Amygdala (tissue), 56 donors: Measurements from ENCODE around the gene EDNRA.

Source experiments
- DNase-seq, 56 donors: peaks; one replicate each; lab custom pipeline; 2025; lab: John Stamatoyannopoulos, UW

Gene EDNRA

GRCh38 chr4:147496500-147496899 lies 15.6 kb downstream of the EDNRA start:
- DNase-seq: no peak

GRCh38 chr4:147498031-147498660 lies 17.2 kb downstream of the EDNRA start:
- DNase-seq: no peak

GRCh38 chr4:147508346-147508745 lies 27.4 kb downstream of the EDNRA start:
- DNase-seq: no peak

- DNase-seq: no peak
Measured at GRCh38 chr4:147509386-147509785, 28.5 kb downstream of the EDNRA start.

- no peak for DNase-seq
Measured at GRCh38 chr4:147510962-147511668, 30.2 kb downstream of the EDNRA start.

GRCh38 chr4:147513091-147513490 lies 32.2 kb downstream of the EDNRA start:
- no peak for DNase-seq

GRCh38 chr4:147513952-147514351 lies 33.1 kb downstream of the EDNRA start:
- DNase-seq: no peak

GRCh38 chr4:147515220-147515936 lies 34.5 kb downstream of the EDNRA start:
- no peak for DNase-seq

- DNase-seq: no peak
Measured at GRCh38 chr4:147516133-147516532, 35.2 kb downstream of the EDNRA start.

GRCh38 chr4:147518086-147518485 lies 37.2 kb downstream of the EDNRA start:
- no peak for DNase-seq

- DNase-seq: peak in 31 of 56 donors; percentile 0 to 74 (median 18)
Measured at GRCh38 chr4:147518846-147519767, 38.2 kb downstream of the EDNRA start.

- DNase-seq: no peak
Measured at GRCh38 chr4:147524601-147525000, 43.7 kb downstream of the EDNRA start.

GRCh38 chr4:147525494-147526271 lies 44.8 kb downstream of the EDNRA start:
- DNase-seq: no peak

- peak in 1 of 56 donors; percentile 2 for DNase-seq
Measured at GRCh38 chr4:147526272-147526654, 45.4 kb downstream of the EDNRA start.

- DNase-seq: no peak
Measured at GRCh38 chr4:147528054-147528453, 47.2 kb downstream of the EDNRA start.

- DNase-seq: no peak
Measured at GRCh38 chr4:147530134-147530533, 49.2 kb downstream of the EDNRA start.

- no peak for DNase-seq
Measured at GRCh38 chr4:147530723-147531122, 49.8 kb downstream of the EDNRA start.

GRCh38 chr4:147532896-147533295 lies 52.0 kb downstream of the EDNRA start:
- DNase-seq: no peak

GRCh38 chr4:147533331-147533730 lies 52.4 kb downstream of the EDNRA start:
- no peak for DNase-seq

- DNase-seq: no peak
Measured at GRCh38 chr4:147535124-147535523, 54.2 kb downstream of the EDNRA start.
